Measurements from ENCODE around the gene LRRC23.

LRRC23 gene

GRCh38 chr12:6927379-6928021 is 22.9 kb downstream of the LRRC23 start, which contains the start of gene ATN1:
Gene ATN1 (plus strand): TSS chr12:6927959. CDS start chr12:6934002, 6,043 bp downstream.
- DNase-seq: peak; percentile 60

GRCh38 chr12:6928022-6928702 is 23.5 kb downstream of the LRRC23 start:
- peak; percentile 44 for DNase-seq

GRCh38 chr12:6928703-6929407 is 24.2 kb downstream of the LRRC23 start:
- DNase-seq: no peak

- no peak for DNase-seq
Measured at GRCh38 chr12:6929466-6930452, 25.1 kb downstream of the LRRC23 start.

- DNase-seq: no peak
Measured at GRCh38 chr12:6932766-6933165, 28.1 kb downstream of the LRRC23 start.

- no peak for DNase-seq
Measured at GRCh38 chr12:6934110-6934509, 29.5 kb downstream of the LRRC23 start.

GRCh38 chr12:6935371-6936193 is 31.0 kb downstream of the LRRC23 start:
- DNase-seq: no peak

- DNase-seq: no peak
Measured at GRCh38 chr12:6936194-6936635, 31.6 kb downstream of the LRRC23 start.

- peak; percentile 68 for DNase-seq
Measured at GRCh38 chr12:6936636-6937480, 32.2 kb downstream of the LRRC23 start.

- DNase-seq: peak; percentile 91
Measured at GRCh38 chr12:6937481-6938352, 33.1 kb downstream of the LRRC23 start.

GRCh38 chr12:6938353-6939190 is 34.0 kb downstream of the LRRC23 start:
- DNase-seq: no peak

GRCh38 chr12:6939191-6939540 is 34.5 kb downstream of the LRRC23 start:
- no peak for DNase-seq

- DNase-seq: no peak
Measured at GRCh38 chr12:6941267-6941666, 36.6 kb downstream of the LRRC23 start.

- DNase-seq: no peak
Measured at GRCh38 chr12:6941782-6942181, 37.2 kb downstream of the LRRC23 start.

- DNase-seq: no peak
Measured at GRCh38 chr12:6942331-6942665, 37.7 kb downstream of the LRRC23 start.

- DNase-seq: peak; percentile 69
Measured at GRCh38 chr12:6943389-6943721, 38.7 kb downstream of the LRRC23 start.

- peak; percentile 76 for DNase-seq
Measured at GRCh38 chr12:6943722-6944380, 39.2 kb downstream of the LRRC23 start, which contains the start of the genes C12orf57 and RNU7-1. Gene C12orf57 (plus strand): TSS chr12:6944022. CDS start chr12:6944122, 100 bp downstream. Gene RNU7-1 (plus strand): TSS chr12:6943816.
